Keratinocyte (primary cell): ENCODE data around the gene NEURL1. TPM values are rescaled to one million over a fixed set of nuclear protein-coding genes. Genes with fewer than 3 reads are reported as not detected.

Experiments
- DNase-seq: peaks from one replicate; pipeline ENCODE4 v3.0.0-alpha.2; 2011; ENCODE audit warnings: low read depth, missing footprints, low spot score
- FAIRE-seq: peaks from 2 replicates; lab custom pipeline; 2011; peaks lifted over from hg19 to GRCh38; lab: Jason Lieb, UNC
- H2AFZ ChIP-seq: 2 replicates; pipeline ENCODE4 v1.6.0; 2012; ENCODE audit warnings: low read length, control low read depth, inconsistent platforms; ENCODE audit not compliant: control insufficient read depth
- H3K27ac ChIP-seq: 2 replicates; pipeline ENCODE4 v1.5.1; 2011; ENCODE audit warnings: low read length; ENCODE audit not compliant: control insufficient read depth, insufficient read depth
- H3K27me3 ChIP-seq: 3 replicates; pipeline ENCODE4 v1.6.0; 2011; ENCODE audit warnings: low read length; ENCODE audit not compliant: control insufficient read depth, insufficient read depth; ENCODE audit errors: extremely low read depth
- H3K36me3 ChIP-seq, 2 experiments: 2 replicates in 1 of 2; 3 replicates in 1 of 2; pipeline ENCODE4 v1.5.1; 2011; ENCODE audit warnings: low read length in 2 of 2, mild to moderate bottlenecking in 1 of 2; ENCODE audit not compliant: control insufficient read depth in 2 of 2, insufficient read depth in 2 of 2; ENCODE audit errors: extremely low read depth in 1 of 2
- H3K4me1 ChIP-seq: 3 replicates; pipeline ENCODE4 v1.5.1; 2011; ENCODE audit warnings: low read length; ENCODE audit not compliant: control insufficient read depth, insufficient read depth; ENCODE audit errors: extremely low read depth
- H3K4me2 ChIP-seq: 3 replicates; pipeline ENCODE4 v1.6.0; 2011; ENCODE audit warnings: low read depth, low read length; ENCODE audit not compliant: control insufficient read depth, insufficient read depth; ENCODE audit errors: extremely low read depth
- H3K4me3 ChIP-seq, 3 experiments: fragments of 200-600 bp in 1 of 3; sonication (generic) in 1 of 3; 2 replicates in 2 of 3; 3 replicates in 1 of 3; pipeline ENCODE4 v1.5.1; 2011 to 2016; ENCODE audit warnings: low read length in 3 of 3, mild to moderate bottlenecking in 3 of 3, control low read depth in 2 of 3, inconsistent platforms in 1 of 3, low read depth in 1 of 3, mixed read lengths in 1 of 3, mixed run types in 1 of 3, moderate library complexity in 1 of 3; ENCODE audit not compliant: control insufficient read depth in 2 of 3, insufficient read depth in 2 of 3; ENCODE audit errors: extremely low read depth in 1 of 3
- H3K79me2 ChIP-seq: 2 replicates; pipeline ENCODE4 v1.6.0; 2012; ENCODE audit warnings: low read length; ENCODE audit not compliant: control insufficient read depth, insufficient read depth
- H3K9ac ChIP-seq: 3 replicates; pipeline ENCODE4 v1.6.0; 2011; ENCODE audit warnings: low read length; ENCODE audit not compliant: control insufficient read depth, insufficient read depth; ENCODE audit errors: extremely low read depth
- H3K9me1 ChIP-seq: 3 replicates; pipeline ENCODE4 v1.6.0; 2011; ENCODE audit warnings: low read length; ENCODE audit not compliant: control insufficient read depth, insufficient read depth; ENCODE audit errors: extremely low read depth
- H3K9me3 ChIP-seq: 2 replicates; pipeline ENCODE4 v1.5.1; 2012; ENCODE audit warnings: low read depth, low read length; ENCODE audit not compliant: control insufficient read depth
- H4K20me1 ChIP-seq: 3 replicates; pipeline ENCODE4 v1.6.0; 2011; ENCODE audit warnings: low read length; ENCODE audit not compliant: control insufficient read depth, insufficient read depth; ENCODE audit errors: extremely low read depth
- EZH2 ChIP-seq: IDR thresholded peaks from one replicate; pipeline ENCODE4 v1.6.1; 2012; ENCODE audit warnings: inconsistent platforms, mild to moderate bottlenecking, low read length, moderate library complexity
- dilution Hi-C: fragments of 300-500 bp; cut with MboI; formaldehyde crosslinking; loops from one replicate; pipeline ENCODE4 v1.7.0; 2020; ENCODE audit warnings: low sequenced_read_pairs; ENCODE audit not compliant: extremely low pct_ligation_motif_present
- polyA plus RNA-seq, 5 experiments: library from polyadenylated mRNA; depleted of rRNA in 3 of 5; stranded (reverse) in 3 of 5; stranded (forward) in 1 of 5; unstranded in 1 of 5; fragments of >200 nt; gene quantifications; 1 replicate in 1 of 5; 2 replicates in 3 of 5; 3 replicates in 1 of 5; pipeline versions ENCODE4 v1.2.1 to v1.2.3, GENCODE V29; 2011 to 2012; ENCODE audit warnings: missing spikeins in 2 of 5, low read depth in 1 of 5, low replicate concordance in 1 of 5
- TF ChIP-seq, protein P1 (sequence below), 3 experiments: IDR thresholded peaks in 1 of 3; conservative IDR thresholded peaks in 1 of 3; optimal IDR thresholded peaks in 1 of 3; 2 replicates in 2 of 3; 3 replicates in 1 of 3; pipeline versions ENCODE3 to v1.5.1; 2011; ENCODE audit warnings: low read length in 3 of 3, mild to moderate bottlenecking in 3 of 3, moderate library complexity in 2 of 3, control low read depth in 1 of 3, inconsistent platforms in 1 of 3; ENCODE audit not compliant: insufficient read depth in 2 of 3; ENCODE audit errors: extremely low read depth in 1 of 3

NEURL1 gene
- polyA plus RNA-seq, 1 donor (not counting 4 experiments of a cell fraction or from before 2014, with no cell fraction given) = 0.03 TPM

DNA sequence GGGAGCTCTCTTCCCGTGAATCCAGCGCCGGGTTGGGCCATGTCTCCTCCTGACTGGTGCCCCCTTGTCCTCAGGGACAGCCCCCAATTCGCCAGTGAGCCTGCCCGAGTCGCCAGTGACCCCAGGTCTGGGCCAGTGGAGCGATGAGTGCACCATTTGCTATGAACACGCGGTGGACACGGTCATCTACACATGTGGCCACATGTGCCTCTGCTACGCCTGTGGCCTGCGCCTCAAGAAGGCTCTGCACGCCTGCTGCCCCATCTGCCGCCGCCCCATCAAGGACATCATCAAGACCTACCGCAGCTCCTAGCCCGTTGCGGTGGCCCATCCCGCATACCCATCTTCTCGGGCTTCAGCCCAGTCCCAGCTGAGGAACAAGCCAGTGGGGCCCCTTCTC is 96.6 kb downstream of the NEURL1 start:
- H3K4me1 ChIP-seq = no peaks in the 10 kb centered on the region
- H2AFZ ChIP-seq = no peak overlapping the region
- H3K4me3 ChIP-seq = no peak overlapping the region
- H3K36me3 ChIP-seq = no peaks in the 10 kb centered on the region
- no peaks in the 10 kb centered on the region for H3K79me2 ChIP-seq
- H3K4me2 ChIP-seq = no peak overlapping the region
- dilution Hi-C loops = no loop called here
- TF ChIP-seq EZH2 = no peak
- TF ChIP-seq, protein P1, sequence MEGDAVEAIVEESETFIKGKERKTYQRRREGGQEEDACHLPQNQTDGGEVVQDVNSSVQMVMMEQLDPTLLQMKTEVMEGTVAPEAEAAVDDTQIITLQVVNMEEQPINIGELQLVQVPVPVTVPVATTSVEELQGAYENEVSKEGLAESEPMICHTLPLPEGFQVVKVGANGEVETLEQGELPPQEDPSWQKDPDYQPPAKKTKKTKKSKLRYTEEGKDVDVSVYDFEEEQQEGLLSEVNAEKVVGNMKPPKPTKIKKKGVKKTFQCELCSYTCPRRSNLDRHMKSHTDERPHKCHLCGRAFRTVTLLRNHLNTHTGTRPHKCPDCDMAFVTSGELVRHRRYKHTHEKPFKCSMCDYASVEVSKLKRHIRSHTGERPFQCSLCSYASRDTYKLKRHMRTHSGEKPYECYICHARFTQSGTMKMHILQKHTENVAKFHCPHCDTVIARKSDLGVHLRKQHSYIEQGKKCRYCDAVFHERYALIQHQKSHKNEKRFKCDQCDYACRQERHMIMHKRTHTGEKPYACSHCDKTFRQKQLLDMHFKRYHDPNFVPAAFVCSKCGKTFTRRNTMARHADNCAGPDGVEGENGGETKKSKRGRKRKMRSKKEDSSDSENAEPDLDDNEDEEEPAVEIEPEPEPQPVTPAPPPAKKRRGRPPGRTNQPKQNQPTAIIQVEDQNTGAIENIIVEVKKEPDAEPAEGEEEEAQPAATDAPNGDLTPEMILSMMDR (optimal IDR thresholded peaks at IDR 0.05 in 1 of 3, IDR thresholded peaks at IDR 0.05 in 1 of 3, conservative IDR thresholded peaks at IDR 0.05 in 1 of 3; ENCODE audit: extremely low read depth in 1 of 3, insufficient read depth in 2 of 3, low read length in 3 of 3) = no peak
- peaks cover 2% of the 10 kb centered on the region for H3K27me3 ChIP-seq
- H3K27ac ChIP-seq = no peak overlapping the region
- no peaks in the 10 kb centered on the region for H3K9me1 ChIP-seq
- H4K20me1 ChIP-seq = peaks cover 3% of the 10 kb centered on the region
- H3K9ac ChIP-seq = no peak overlapping the region
- DNase-seq (no peak), FAIRE-seq (no peak)
- no peaks in the 10 kb centered on the region for H3K9me3 ChIP-seq

DNA sequence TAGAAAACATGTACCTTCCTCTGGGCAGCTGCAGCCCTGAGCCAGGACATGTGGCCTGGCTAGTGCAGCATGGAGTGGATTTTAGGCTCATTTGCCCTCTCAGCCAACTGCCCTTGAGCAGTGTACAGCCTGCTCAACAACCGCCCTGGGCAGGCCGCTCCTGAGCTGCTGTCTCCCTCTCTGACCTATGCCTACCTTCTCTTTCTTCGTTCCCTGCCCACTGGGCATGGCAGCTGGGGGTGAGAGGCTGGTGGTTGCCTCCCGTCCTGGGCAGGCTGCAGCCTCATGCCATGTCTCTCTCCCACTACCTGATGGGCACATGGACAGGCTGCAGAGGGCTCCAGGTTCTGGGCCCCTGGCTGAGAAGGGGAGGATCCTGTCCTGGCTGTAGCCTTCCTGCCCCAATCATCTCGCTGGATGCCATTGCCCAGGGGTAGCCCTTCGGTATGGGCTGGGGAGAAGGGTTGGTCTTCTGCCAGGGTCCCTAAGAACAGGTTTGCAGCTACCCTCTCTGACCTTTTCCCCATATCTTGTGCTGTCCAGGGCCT is 97.3 kb downstream of the NEURL1 start:
- no peak for FAIRE-seq
- Histone ChIP-seq H3K27ac (no peak overlapping the region), H2AFZ (no peak overlapping the region), H3K9me3 (no peaks in the 10 kb centered on the region), H3K4me2 (no peak overlapping the region), H3K4me1 (no peaks in the 10 kb centered on the region), H4K20me1 (peaks cover 3% of the 10 kb centered on the region), H3K27me3 (no peaks in the 10 kb centered on the region), H3K79me2 (no peaks in the 10 kb centered on the region), H3K4me3 (no peak overlapping the region), H3K36me3 (peaks cover 0 to 2% of the 10 kb centered on the region in 2 experiments), H3K9me1 (no peaks in the 10 kb centered on the region), H3K9ac (no peak overlapping the region)
- no peak for DNase-seq
- dilution Hi-C loops = no loop called here
- TF ChIP-seq, protein P1 (optimal IDR thresholded peaks at IDR 0.05 in 1 of 3, IDR thresholded peaks at IDR 0.05 in 1 of 3, conservative IDR thresholded peaks at IDR 0.05 in 1 of 3; ENCODE audit: extremely low read depth in 1 of 3, insufficient read depth in 2 of 3, low read length in 3 of 3) = no peak
- TF ChIP-seq EZH2 = no peak
